GM19463 (cell line): ENCODE results near the gene GRAPL.
"Not testable (repeated sequence)": the region's sequence is repeated elsewhere in the genome, so short reads cannot be mapped to it uniquely, and the experiment has no call there.

Experiments
- ATAC-seq: cut with Tn5 transposase; IDR thresholded peaks from one replicate; pipeline ENCODE4 v1.9.1; 2021; ENCODE audit warnings: mild to moderate bottlenecking, moderate library complexity; ENCODE audit not compliant: unreplicated experiment

Gene GRAPL

GRCh38 chr17:19127148-19127980 lies at the start of gene GRAPL:
TSS of gene GRAPL (plus strand) at chr17:19127589. CDS start at chr17:19127620, 31 bp downstream.
- ATAC-seq = not testable (repeated sequence)

GRCh38 chr17:19088804-19089685 lies 38.3 kb upstream of the GRAPL start:
- not testable (repeated sequence) for ATAC-seq

GRCh38 chr17:19090058-19090772 lies 37.2 kb upstream of the GRAPL start:
- peak; percentile 65 for ATAC-seq

GRCh38 chr17:19092737-19093683 lies 34.4 kb upstream of the GRAPL start:
- not testable (repeated sequence) for ATAC-seq

DNA sequence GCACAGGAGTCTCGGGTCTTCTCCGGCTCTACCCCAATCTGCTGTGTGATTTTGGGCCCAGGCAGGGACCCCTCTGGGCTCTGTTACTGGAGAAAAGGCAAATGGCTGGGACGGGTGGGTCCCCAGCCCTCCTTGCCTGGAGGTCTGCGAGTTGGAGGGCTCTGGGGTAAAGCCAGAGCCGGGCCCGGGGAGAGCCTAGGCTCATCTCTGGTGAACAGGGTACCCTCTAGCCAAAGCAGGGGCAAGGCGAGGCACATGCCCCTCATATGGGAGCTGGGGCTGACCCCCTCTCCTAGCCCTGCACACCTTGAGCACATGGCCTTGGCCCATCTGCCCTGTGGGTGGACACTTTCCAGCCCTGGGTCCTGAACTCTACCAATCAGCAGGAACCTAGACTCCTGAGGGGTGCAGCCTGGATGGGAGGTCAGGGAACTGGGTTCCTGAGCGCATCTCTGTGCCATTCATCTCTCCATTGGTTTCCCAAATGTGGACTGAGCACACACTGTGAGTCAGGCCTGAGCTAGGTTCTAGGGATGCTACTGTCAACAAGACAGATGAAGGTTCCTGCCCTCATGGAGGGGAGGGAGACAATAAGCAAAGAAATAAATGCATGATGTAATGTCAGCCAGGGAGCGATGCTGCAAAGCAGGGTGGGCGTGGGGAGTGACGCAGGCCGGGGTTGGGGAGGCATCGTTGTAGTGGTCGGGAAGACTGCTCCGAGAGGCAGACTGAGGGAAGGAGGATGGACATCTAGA lies 33.5 kb upstream of the GRAPL start:
- not testable (repeated sequence) for ATAC-seq

DNA sequence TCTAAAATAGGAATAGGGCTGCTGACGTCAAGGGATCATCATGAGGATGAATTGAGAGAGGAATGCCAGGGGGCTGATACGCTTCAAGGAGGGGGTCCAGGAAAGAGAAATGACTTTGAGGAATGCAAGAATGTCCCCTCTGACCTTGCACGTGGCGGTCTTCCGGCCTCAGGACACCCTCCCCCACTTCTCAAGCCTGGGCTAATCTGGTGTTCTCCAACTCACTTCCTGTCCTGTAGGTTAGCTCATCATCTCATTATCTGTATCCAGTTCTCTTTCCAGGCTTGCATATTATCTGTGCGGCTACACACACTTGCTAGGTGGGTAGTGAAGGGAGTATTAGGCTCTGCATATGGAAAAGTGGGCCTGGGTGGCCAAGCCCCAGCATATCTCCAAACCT lies 18.9 kb upstream of the GRAPL start:
- ATAC-seq = not testable (repeated sequence)

GRCh38 chr17:19110189-19111097 lies 16.9 kb upstream of the GRAPL start:
- peak; percentile 26 for ATAC-seq

GRCh38 chr17:19111111-19111711 lies 16.2 kb upstream of the GRAPL start:
- peak; percentile 76 for ATAC-seq

DNA sequence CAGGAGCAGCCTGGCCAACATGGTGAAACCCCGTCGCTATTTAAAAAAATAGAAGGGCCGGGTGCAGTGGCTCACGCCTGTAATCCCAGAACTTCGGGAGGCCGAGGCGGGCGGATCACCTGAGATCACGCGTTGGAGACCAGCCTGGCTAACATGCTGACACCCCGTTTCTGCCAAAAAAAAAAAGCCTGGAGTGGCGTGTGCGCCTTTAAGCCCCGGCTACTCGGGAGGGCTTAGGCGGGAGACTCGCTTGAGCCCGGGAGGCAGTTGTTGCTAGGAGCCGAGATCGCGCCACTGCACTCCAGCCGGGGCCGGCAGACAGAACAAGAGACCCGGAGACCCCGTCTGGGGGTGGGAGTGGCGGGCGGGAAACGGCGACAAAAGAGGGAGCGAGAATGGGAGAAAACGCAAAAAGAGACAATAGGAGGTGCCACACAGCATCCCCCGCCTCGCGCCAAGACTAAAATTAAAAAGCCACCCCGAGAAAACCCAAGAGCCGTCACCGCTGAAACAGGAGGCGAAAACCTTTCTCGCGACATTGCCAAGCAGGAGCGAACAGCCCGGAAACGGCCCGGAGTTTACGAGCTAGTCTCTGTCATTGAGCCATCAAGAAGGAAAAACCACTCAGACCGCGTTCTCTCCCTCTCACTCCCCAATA lies 15.5 kb upstream of the GRAPL start:
- ATAC-seq = not testable (repeated sequence)

GRCh38 chr17:19112459-19112826 lies 14.9 kb upstream of the GRAPL start:
- not testable (repeated sequence) for ATAC-seq

- peak; percentile 48 for ATAC-seq
These were observed 8.7 kb upstream of the GRAPL start for GRCh38 chr17:19118695-19119094.

GRCh38 chr17:19125289-19125688 lies 2.1 kb upstream of the GRAPL start:
- ATAC-seq = not testable (repeated sequence)

- not testable (repeated sequence) for ATAC-seq
These were observed 2.1 kb downstream of the GRAPL start for GRCh38 chr17:19129500-19129899.

- not testable (repeated sequence) for ATAC-seq
These were observed 3.7 kb downstream of the GRAPL start for GRCh38 chr17:19131108-19131507.

DNA sequence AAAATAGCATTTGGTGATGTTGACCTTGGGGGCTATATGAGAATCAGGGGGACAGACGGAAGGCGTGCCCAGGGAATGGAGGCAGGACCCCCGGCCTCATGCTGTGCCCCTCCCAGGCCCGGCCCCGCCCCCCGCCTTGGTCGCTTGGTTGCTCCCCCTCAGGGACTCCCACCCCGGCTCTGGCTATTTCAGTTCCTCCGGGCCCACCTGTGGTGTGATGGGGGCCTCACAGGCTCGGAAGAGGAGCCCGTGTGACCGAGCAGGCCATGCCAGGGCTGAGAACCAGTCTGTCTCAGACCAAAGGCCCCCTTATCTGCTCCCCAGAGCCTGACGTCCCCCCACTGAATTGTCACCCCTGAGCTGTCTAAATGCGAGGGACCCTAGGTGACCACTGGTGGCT lies 4.4 kb downstream of the GRAPL start:
- not testable (repeated sequence) for ATAC-seq

DNA sequence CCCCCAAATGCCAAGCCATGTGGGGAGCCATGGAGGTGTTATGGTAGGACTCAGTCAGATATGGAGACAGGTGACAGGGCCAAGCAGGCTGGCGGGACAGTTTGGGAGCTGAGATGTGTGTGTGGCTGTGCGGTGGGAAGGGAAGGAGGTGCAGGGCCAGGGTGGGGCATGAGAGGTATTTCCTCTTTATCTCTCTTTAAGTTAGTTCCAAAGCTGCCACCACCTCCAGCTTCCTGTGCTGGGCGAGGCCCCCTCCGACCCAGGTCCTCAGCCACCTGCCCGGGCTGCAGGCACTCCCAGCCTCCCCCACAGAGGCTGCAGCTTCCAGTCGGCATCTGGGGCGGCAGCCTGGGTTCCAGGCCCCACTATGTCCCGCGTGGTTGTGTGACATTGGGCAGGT lies 6.4 kb downstream of the GRAPL start:
- ATAC-seq = not testable (repeated sequence)

- ATAC-seq = not testable (repeated sequence)
These were observed 8.0 kb downstream of the GRAPL start for GRCh38 chr17:19135391-19135790.
